CD4-positive, alpha-beta T cell (primary cell): ENCODE results near the gene CPNE1. TPM values are rescaled to one million over a fixed set of nuclear protein-coding genes. Genes with fewer than 3 reads are reported as not detected.

ENCODE experiments used
- ATAC-seq: fragments of 200-7000 bp; cut with Tn5 transposase; one replicate; pipeline ENCODE4 v1.10.0; 2022; ENCODE audit warnings: mild to moderate bottlenecking; ENCODE audit not compliant: poor library complexity
- CTCF ChIA-PET: fragments of 350-600 bp; sonication (Branson Sonifier 250); formaldehyde crosslinking; loops from one replicate; lab custom pipeline; 2021; ENCODE audit warnings: antibody characterized with exemption, inconsistent platforms; lab: Charles Lee
- POLR2A ChIA-PET: fragments of 350-600 bp; sonication (Branson Sonifier 250); formaldehyde crosslinking; loops from one replicate; lab custom pipeline; 2021; ENCODE audit warnings: antibody characterized with exemption, inconsistent platforms; lab: Charles Lee
- DNase-seq, 14 experiments: peaks; one replicate each; pipeline ENCODE4 v3.0.0-alpha.2; 2013 to 2020; ENCODE audit warnings: mixed read lengths in 2 of 14
- H3K27ac ChIP-seq, 2 donors: one replicate each; pipeline versions ENCODE4 v1.5.1 to v1.7.0; 2013; ENCODE audit warnings: low read length in 2 of 2, low read depth in 1 of 2, mild to moderate bottlenecking in 1 of 2
- H3K27me3 ChIP-seq, 2 experiments: 1 replicate in 1 of 2; 2 replicates in 1 of 2; pipeline versions ENCODE4 v1.6.1 to v1.7.0; 2013; ENCODE audit warnings: low read length in 2 of 2, control low read depth in 1 of 2, mild to moderate bottlenecking in 1 of 2, moderate library complexity in 1 of 2; ENCODE audit not compliant: insufficient read depth in 2 of 2, control insufficient read depth in 1 of 2
- H3K36me3 ChIP-seq: one replicate; pipeline ENCODE4 v1.6.1; 2013; ENCODE audit warnings: low read length, control low read depth; ENCODE audit not compliant: insufficient read depth
- H3K4me1 ChIP-seq: one replicate; pipeline ENCODE4 v1.6.1; 2013; ENCODE audit warnings: low read length, control low read depth; ENCODE audit not compliant: insufficient read depth
- H3K4me3 ChIP-seq: one replicate; pipeline ENCODE4 v1.5.1; 2013; ENCODE audit warnings: mild to moderate bottlenecking, low read length, moderate library complexity
- H3K9me3 ChIP-seq, 2 experiments: 1 replicate in 1 of 2; 2 replicates in 1 of 2; pipeline versions ENCODE4 v1.6.1 to v1.7.0; 2013; ENCODE audit warnings: low read length in 2 of 2, mild to moderate bottlenecking in 2 of 2, control low read depth in 1 of 2, moderate library complexity in 1 of 2; ENCODE audit not compliant: control insufficient read depth in 1 of 2, insufficient read depth in 1 of 2
- H3K27ac Mint-ChIP-seq: one replicate; pipeline ENCODE4 v1.8.0; 2020; ENCODE audit warnings: mixed read lengths
- H3K27me3 Mint-ChIP-seq: one replicate; pipeline ENCODE4 v1.8.0; 2021; ENCODE audit warnings: mixed read lengths
- H3K36me3 Mint-ChIP-seq: one replicate; pipeline ENCODE4 v1.8.0; 2021; ENCODE audit warnings: low read depth, mixed read lengths
- H3K4me1 Mint-ChIP-seq: one replicate; pipeline ENCODE4 v1.8.0; 2021; ENCODE audit warnings: low read depth, mixed read lengths
- H3K4me3 Mint-ChIP-seq: one replicate; pipeline ENCODE4 v1.8.0; 2020; ENCODE audit warnings: mild to moderate bottlenecking, mixed read lengths
- H3K9me3 Mint-ChIP-seq: one replicate; pipeline ENCODE4 v1.8.0; 2020; ENCODE audit warnings: mixed read lengths
- CTCF ChIP-seq: fragments of 200-600 bp; IDR thresholded peaks from one replicate; pipeline ENCODE4 v1.8.0; 2022; ENCODE audit warnings: antibody characterized with exemption, mild to moderate bottlenecking
- intact Hi-C, 2 experiments: fragments of 100-400 bp; cut with DNase I in 1 of 2; cut with micrococcal nuclease in 1 of 2; formaldehyde crosslinking; loops; one replicate each; pipeline versions ENCODE4 v1.15.1 to v1.9.0; 2023 to 2025; cut with DNase I, micrococcal nuclease
- total RNA-seq, 174 experiments: library from RNA in 2 of 174; stranded (reverse) in 2 of 174; gene quantifications; one replicate each; pipeline ENCODE4 v1.2.3 and lab custom pipeline; 2021 to 2026

Gene CPNE1
- total RNA-seq, 2 experiments from 2014 or later: 146 to 153 TPM

- CTCF ChIA-PET: no interaction called here
Measured at GRCh38 chr20:35587436-35587835, 77.3 kb downstream of the CPNE1 start.

DNA sequence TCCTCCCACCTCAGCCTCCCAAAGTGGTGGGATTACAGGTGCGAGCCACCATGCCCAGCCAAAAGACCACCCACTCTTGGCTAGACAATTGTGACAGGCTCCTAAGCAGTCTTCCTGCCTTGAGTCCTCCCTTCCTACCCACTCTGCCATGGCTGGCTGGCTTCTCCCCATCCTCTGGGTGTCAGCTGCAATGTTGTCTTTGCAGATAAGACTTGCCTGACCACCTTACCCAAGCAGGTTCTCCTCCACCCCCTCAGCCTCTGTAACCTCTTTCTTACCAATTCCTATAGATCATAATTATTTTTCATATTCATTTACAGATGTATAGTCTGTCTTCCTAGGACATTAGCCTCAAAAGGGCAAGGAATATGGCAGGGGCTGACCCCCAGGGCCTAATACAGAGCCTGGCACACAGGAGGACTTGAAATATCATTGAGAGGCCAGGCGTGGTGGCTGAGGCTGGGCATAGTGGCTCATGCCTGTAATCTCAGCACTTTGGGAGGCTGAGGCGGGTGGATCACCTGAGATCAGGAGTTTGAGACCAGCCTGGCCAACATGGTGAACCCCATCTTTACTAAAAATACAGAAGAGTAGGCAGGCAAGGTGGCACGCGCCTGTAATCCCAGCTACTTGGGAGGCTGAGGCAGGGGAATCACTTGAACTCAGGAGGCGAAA lies 77.8 kb downstream of the CPNE1 start:
- Mint-ChIP-seq H3K9me3 (no peaks in the 10 kb centered on the region), H3K27me3 (no peaks in the 10 kb centered on the region), H3K4me3 (no peak overlapping the region), H3K27ac (no peak overlapping the region), H3K4me1 (no peaks in the 10 kb centered on the region), H3K36me3 (no peaks in the 10 kb centered on the region)
- intact Hi-C loops: no loop called here
- Histone ChIP-seq H3K27ac (no peak overlapping the region), H3K27me3 (peaks cover 0 to 4% of the 10 kb centered on the region in 2 experiments), H3K36me3 (no peaks in the 10 kb centered on the region), H3K9me3 (peaks cover 0 to 11% of the 10 kb centered on the region in 2 experiments), H3K4me3 (no peak overlapping the region), H3K4me1 (no peaks in the 10 kb centered on the region)
- POLR2A ChIA-PET: no interaction called here
- DNase-seq (no peak), ATAC-seq (no peak)
- CTCF ChIA-PET: no interaction called here
- TF ChIP-seq CTCF: no peak

More at GRCh38 chr20:35587436-35587835, 77.3 kb downstream of the CPNE1 start:
- no peaks in the 10 kb centered on the region for H3K4me1 Mint-ChIP-seq
- Histone ChIP-seq H3K4me3 (no peak overlapping the region), H3K27me3 (no peaks in the 10 kb centered on the region), H3K4me1 (no peaks in the 10 kb centered on the region), H3K36me3 (no peaks in the 10 kb centered on the region), H3K27ac (no peak overlapping the region), H3K9me3 (peaks cover 0 to 6% of the 10 kb centered on the region in 2 experiments)
- no peak for DNase-seq
- no peaks in the 10 kb centered on the region for H3K36me3 Mint-ChIP-seq
- no peaks in the 10 kb centered on the region for H3K27me3 Mint-ChIP-seq
- H3K9me3 Mint-ChIP-seq: no peaks in the 10 kb centered on the region
- POLR2A ChIA-PET: no interaction called here
- H3K27ac Mint-ChIP-seq: no peak overlapping the region
- ATAC-seq: no peak
- TF ChIP-seq CTCF: no peak
- intact Hi-C loops: no loop called here
- no peak overlapping the region for H3K4me3 Mint-ChIP-seq

DNA sequence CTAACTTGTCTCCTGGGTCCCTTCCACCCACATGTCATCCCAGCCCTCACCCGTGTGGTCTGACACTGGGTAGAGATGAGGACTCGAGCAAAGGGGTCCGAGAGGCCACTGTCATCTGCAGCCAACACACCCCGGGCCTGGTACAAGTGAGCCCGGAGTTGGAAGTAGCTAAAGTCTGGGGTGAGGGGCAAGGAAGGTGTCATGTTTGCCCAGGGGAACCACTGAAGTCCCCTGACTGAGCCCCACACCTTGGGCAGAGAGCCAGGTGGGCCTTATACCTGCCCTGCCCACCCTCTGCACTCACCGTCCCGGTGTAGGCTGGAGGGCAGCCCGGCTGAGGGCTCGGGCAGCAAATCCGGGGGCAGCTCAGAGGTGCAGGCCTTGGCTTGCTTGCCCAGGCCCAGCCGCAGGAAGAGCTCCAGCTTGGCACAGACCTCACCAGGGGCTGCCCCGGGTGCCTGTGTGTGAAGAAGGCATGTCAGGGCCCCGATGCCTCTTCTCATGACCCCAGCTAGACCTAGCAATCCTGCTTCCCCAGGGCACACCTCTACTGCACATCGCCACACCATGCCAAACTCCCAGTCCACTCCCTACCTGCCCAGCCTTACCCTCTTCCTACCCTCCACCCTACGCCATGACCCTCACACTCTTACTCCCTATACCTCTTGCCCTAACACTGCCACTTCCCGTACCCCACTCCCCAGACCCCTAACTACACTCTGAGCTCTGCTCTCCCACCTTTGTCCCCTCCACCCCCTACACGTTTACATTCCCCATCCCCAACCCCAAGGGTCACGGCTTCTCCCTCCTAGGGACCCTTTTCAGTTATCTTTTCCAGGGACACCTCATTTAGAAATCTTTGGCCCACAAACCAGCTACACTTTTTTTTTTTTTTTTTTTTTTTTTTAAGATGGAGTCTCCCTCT lies 80.8 kb downstream of the CPNE1 start:
- H3K4me3 Mint-ChIP-seq: no peak overlapping the region
- H3K4me3 ChIP-seq: no peak overlapping the region
- ChIA-PET POLR2A (no interaction called here), CTCF (interaction anchor here (0.6 kb wide), 1 partner anchor 58 kb away, joined by 3 read pairs; no protein-coding TSS in a partner anchor)
- no peak overlapping the region for H3K27ac Mint-ChIP-seq
- H3K27me3 ChIP-seq: peaks cover 0 to 4% of the 10 kb centered on the region in 2 experiments
- no peaks in the 10 kb centered on the region for H3K36me3 Mint-ChIP-seq
- H3K4me1 ChIP-seq: no peaks in the 10 kb centered on the region
- TF ChIP-seq CTCF: no peak
- H3K9me3 Mint-ChIP-seq: no peaks in the 10 kb centered on the region
- peaks cover 7 to 15% of the 10 kb centered on the region in 2 experiments for H3K9me3 ChIP-seq
- no peaks in the 10 kb centered on the region for H3K36me3 ChIP-seq
- no peak overlapping the region for H3K27ac ChIP-seq
- intact Hi-C loops: no loop called here
- ATAC-seq (no peak), DNase-seq (no peak)
- H3K4me1 Mint-ChIP-seq: no peaks in the 10 kb centered on the region
- H3K27me3 Mint-ChIP-seq: no peaks in the 10 kb centered on the region
